Muscle layer of duodenum (tissue), 2 donors: ENCODE data around the gene TINAGL1.

Experiments
- H3K27ac ChIP-seq: one replicate; pipeline ENCODE4 v1.7.0; 2013; ENCODE audit warnings: mild to moderate bottlenecking, low read length
- H3K27me3 ChIP-seq: one replicate; pipeline ENCODE4 v1.7.0; 2013; ENCODE audit warnings: low read depth, mild to moderate bottlenecking, control low read depth, low read length
- H3K36me3 ChIP-seq, 2 donors: one replicate each; pipeline ENCODE4 v1.7.0; 2013; ENCODE audit warnings: low read length in 2 of 2, control low read depth in 1 of 2, mild to moderate bottlenecking in 1 of 2; ENCODE audit not compliant: insufficient read depth in 2 of 2, control insufficient read depth in 1 of 2
- H3K4me1 ChIP-seq, 2 donors: one replicate each; pipeline ENCODE4 v1.7.0; 2013; ENCODE audit warnings: low read length in 2 of 2, mild to moderate bottlenecking in 2 of 2, control low read depth in 1 of 2, moderate library complexity in 1 of 2; ENCODE audit not compliant: insufficient read depth in 2 of 2, control insufficient read depth in 1 of 2
- H3K4me3 ChIP-seq, 2 donors: one replicate each; pipeline ENCODE4 v1.7.0; 2013; ENCODE audit warnings: low read length in 2 of 2, low read depth in 1 of 2, mild to moderate bottlenecking in 1 of 2
- H3K9me3 ChIP-seq, 2 donors: one replicate each; pipeline ENCODE4 v1.7.0; 2013; ENCODE audit warnings: low read length in 2 of 2, control low read depth in 1 of 2, mild to moderate bottlenecking in 1 of 2; ENCODE audit not compliant: control insufficient read depth in 1 of 2
- donor health status: healthy.

Gene TINAGL1

GRCh38 chr1:31596737-31597097, 20.4 kb downstream of the TINAGL1 start:
- Histone ChIP-seq H3K36me3 (no peaks in the 10 kb centered on the region), H3K27ac (no peak overlapping the region), H3K4me1 (peaks cover 0 to 3% of the 10 kb centered on the region in 2 donors), H3K27me3 (no peaks in the 10 kb centered on the region), H3K9me3 (no peaks in the 10 kb centered on the region), H3K4me3 (no peak overlapping the region)

- Histone ChIP-seq H3K36me3 (no peaks in the 10 kb centered on the region), H3K27ac (no peak overlapping the region), H3K4me1 (peaks cover 0 to 3% of the 10 kb centered on the region in 2 donors), H3K9me3 (no peaks in the 10 kb centered on the region), H3K4me3 (no peak overlapping the region), H3K27me3 (no peaks in the 10 kb centered on the region)
Observed at GRCh38 chr1:31598980-31599379, 22.7 kb downstream of the TINAGL1 start.

- no peaks in the 10 kb centered on the region for H3K27me3 ChIP-seq
- H3K4me3 ChIP-seq: no peak overlapping the region
- no peaks in the 10 kb centered on the region for H3K36me3 ChIP-seq
- no peaks in the 10 kb centered on the region for H3K9me3 ChIP-seq
- H3K27ac ChIP-seq: no peak overlapping the region
- H3K4me1 ChIP-seq: no peaks in the 10 kb centered on the region
Observed at GRCh38 chr1:31600641-31601040, 24.3 kb downstream of the TINAGL1 start.

- Histone ChIP-seq H3K4me3 (no peak overlapping the region), H3K27ac (no peak overlapping the region), H3K36me3 (no peaks in the 10 kb centered on the region), H3K9me3 (no peaks in the 10 kb centered on the region), H3K27me3 (no peaks in the 10 kb centered on the region), H3K4me1 (no peaks in the 10 kb centered on the region)
Observed at GRCh38 chr1:31602081-31602480, 25.8 kb downstream of the TINAGL1 start.

GRCh38 chr1:31605908-31606427, 29.7 kb downstream of the TINAGL1 start:
- H3K4me3 ChIP-seq: no peak overlapping the region
- no peaks in the 10 kb centered on the region for H3K36me3 ChIP-seq
- no peaks in the 10 kb centered on the region for H3K27me3 ChIP-seq
- H3K4me1 ChIP-seq: no peaks in the 10 kb centered on the region
- H3K27ac ChIP-seq: no peak overlapping the region
- no peaks in the 10 kb centered on the region for H3K9me3 ChIP-seq

- H3K36me3 ChIP-seq: no peaks in the 10 kb centered on the region
- no peak overlapping the region for H3K27ac ChIP-seq
- no peaks in the 10 kb centered on the region for H3K9me3 ChIP-seq
- H3K27me3 ChIP-seq: no peaks in the 10 kb centered on the region
- no peaks in the 10 kb centered on the region for H3K4me1 ChIP-seq
- no peak overlapping the region for H3K4me3 ChIP-seq
Observed at GRCh38 chr1:31607360-31607759, 31.0 kb downstream of the TINAGL1 start.

GRCh38 chr1:31609514-31610118, 33.3 kb downstream of the TINAGL1 start:
- no peaks in the 10 kb centered on the region for H3K4me1 ChIP-seq
- no peak overlapping the region for H3K27ac ChIP-seq
- no peak overlapping the region for H3K4me3 ChIP-seq
- H3K36me3 ChIP-seq: no peaks in the 10 kb centered on the region
- no peaks in the 10 kb centered on the region for H3K9me3 ChIP-seq
- H3K27me3 ChIP-seq: no peaks in the 10 kb centered on the region

GRCh38 chr1:31614414-31615005, 38.2 kb downstream of the TINAGL1 start:
- Histone ChIP-seq H3K4me1 (peaks cover 0 to 9% of the 10 kb centered on the region in 2 donors), H3K27ac (no peak overlapping the region), H3K36me3 (no peaks in the 10 kb centered on the region), H3K4me3 (no peak overlapping the region), H3K27me3 (peaks cover 5% of the 10 kb centered on the region), H3K9me3 (no peaks in the 10 kb centered on the region)

GRCh38 chr1:31615414-31615813, 39.1 kb downstream of the TINAGL1 start:
- Histone ChIP-seq H3K27ac (no peak overlapping the region), H3K4me3 (no peak overlapping the region), H3K4me1 (peaks cover 0 to 9% of the 10 kb centered on the region in 2 donors), H3K9me3 (no peaks in the 10 kb centered on the region), H3K36me3 (no peaks in the 10 kb centered on the region), H3K27me3 (peaks cover 5% of the 10 kb centered on the region)

- H3K4me3 ChIP-seq: no peak overlapping the region
- H3K27ac ChIP-seq: no peak overlapping the region
- no peaks in the 10 kb centered on the region for H3K36me3 ChIP-seq
- peaks cover 0 to 9% of the 10 kb centered on the region in 2 donors for H3K4me1 ChIP-seq
- no peaks in the 10 kb centered on the region for H3K9me3 ChIP-seq
- peaks cover 5% of the 10 kb centered on the region for H3K27me3 ChIP-seq
Observed at GRCh38 chr1:31615939-31616338, 39.6 kb downstream of the TINAGL1 start.

- H3K4me1 ChIP-seq: peaks cover 0 to 9% of the 10 kb centered on the region in 2 donors
- peak within 1 kb of the TSS; percentile 26 to 62 for H3K4me3 ChIP-seq
- no peak within 1 kb of the TSS for H3K27ac ChIP-seq
- H3K27me3 ChIP-seq: peaks cover 5% of the 10 kb centered on the region
- H3K36me3 ChIP-seq: no peaks in the 10 kb centered on the region
- H3K9me3 ChIP-seq: no peaks in the 10 kb centered on the region
Observed at GRCh38 chr1:31617218-31617915, 41.1 kb downstream of the TINAGL1 start, which contains the start of gene HCRTR1. Gene HCRTR1 (plus strand): TSS chr1:31617689. CDS start chr1:31619193, 1,504 bp downstream.
